RWPE1 (cell line): ENCODE results near the gene RPS4Y2.

ENCODE experiments used
- CTCF ChIA-PET: fragments of 350-600 bp; sonication (Branson Sonifier 250); formaldehyde crosslinking; extraction: SDS; loops from one replicate; lab custom pipeline; 2021; lab: Yijun Ruan, JAX
- POLR2A ChIA-PET: fragments of 400-600 bp; formaldehyde crosslinking; extraction: SDS; loops from one replicate; lab custom pipeline; 2020; ENCODE audit warnings: antibody characterized with exemption; ENCODE audit not compliant: low non-redundant PET; lab: Yijun Ruan, JAX
- DNase-seq: peaks from one replicate; pipeline ENCODE4 v3.0.0; 2012; ENCODE audit warnings: low spot score
- H3K27ac ChIP-seq: fragments of 450-650 bp; 2 replicates; pipeline ENCODE4 v1.5.1; 2017
- CTCF ChIP-seq: fragments of 450-650 bp; conservative IDR thresholded peaks from 2 replicates; pipeline ENCODE4 v1.5.1; 2017; ENCODE audit warnings: low read depth, mild to moderate bottlenecking

The RPS4Y2 gene

GRCh38 chrY:20780104-20780654 lies 24.3 kb downstream of the RPS4Y2 start:
- CTCF ChIA-PET, result no interaction called here
- POLR2A ChIA-PET, result no interaction called here

GRCh38 chrY:20780776-20781175 lies 24.9 kb downstream of the RPS4Y2 start:
- ChIA-PET POLR2A (no interaction called here), CTCF (no interaction called here)
- no peak for TF ChIP-seq CTCF
- DNase-seq, result no peak
- no peak overlapping the region for H3K27ac ChIP-seq

More at GRCh38 chrY:20780104-20780654, 24.3 kb downstream of the RPS4Y2 start:
- DNase-seq, result no peak
- TF ChIP-seq CTCF, result no peak
- H3K27ac ChIP-seq, result no peak overlapping the region

GRCh38 chrY:20781408-20781807 lies 25.5 kb downstream of the RPS4Y2 start:
- CTCF ChIA-PET, result no interaction called here
- TF ChIP-seq CTCF, result no peak
- POLR2A ChIA-PET, result no interaction called here
- DNase-seq, result no peak
- no peak overlapping the region for H3K27ac ChIP-seq

GRCh38 chrY:20784965-20785364 lies 29.1 kb downstream of the RPS4Y2 start:
- ChIA-PET CTCF (no interaction called here), POLR2A (no interaction called here)
- H3K27ac ChIP-seq, result no peak overlapping the region
- DNase-seq, result no peak
- no peak for TF ChIP-seq CTCF

GRCh38 chrY:20787076-20787475 lies 31.2 kb downstream of the RPS4Y2 start:
- H3K27ac ChIP-seq, result no peak overlapping the region
- POLR2A ChIA-PET, result no interaction called here
- DNase-seq, result no peak
- CTCF ChIA-PET, result no interaction called here
- no peak for TF ChIP-seq CTCF

- no peak for TF ChIP-seq CTCF
- no peak overlapping the region for H3K27ac ChIP-seq
- no peak for DNase-seq
- POLR2A ChIA-PET, result no interaction called here
- CTCF ChIA-PET, result no interaction called here
Observed at GRCh38 chrY:20798351-20799049, 42.6 kb downstream of the RPS4Y2 start.
